HG02759 (cell line): ENCODE results near the gene CCDC17.

Experiments used
- ATAC-seq: cut with Tn5 transposase; IDR thresholded peaks from one replicate; pipeline ENCODE4 v1.9.1; 2021; ENCODE audit warnings: mild to moderate bottlenecking, moderate library complexity; ENCODE audit not compliant: unreplicated experiment

Gene CCDC17

GRCh38 chr1:45584351-45585109, 39.3 kb downstream of the CCDC17 start:
- peak; percentile 38 for ATAC-seq

GRCh38 chr1:45583666-45584350, 40.0 kb downstream of the CCDC17 start, which contains the start of gene NASP:
Gene NASP (plus strand): TSS chr1:45584041. CDS start chr1:45584147, 106 bp downstream.
- ATAC-seq = peak; percentile 54

- peak; percentile 77 for ATAC-seq
These were observed 40.6 kb downstream of the CCDC17 start for GRCh38 chr1:45583264-45583665.

- no peak for ATAC-seq
These were observed 49.7 kb downstream of the CCDC17 start for GRCh38 chr1:45574105-45574626.

- ATAC-seq = no peak
These were observed 50.5 kb downstream of the CCDC17 start for GRCh38 chr1:45573231-45573804.

GRCh38 chr1:45570631-45571030, 53.2 kb downstream of the CCDC17 start:
- ATAC-seq = no peak
